Endometrial microvascular endothelial cells (primary cell): ENCODE measurements around the gene ITGB3BP. TPM values are rescaled to one million over a fixed set of nuclear protein-coding genes. Genes with fewer than 3 reads are reported as not detected.
"Not testable (repeated sequence)": the region's sequence is repeated elsewhere in the genome, so short reads cannot be mapped to it uniquely, and the experiment has no call there.

Experiments used
- in situ Hi-C: cut with HindIII; loops from 2 replicates; pipeline ENCODE4 v1.10.0; 2017; ENCODE audit warnings: low sequenced_read_pairs, low pct_unique_long_range_greater_than_20kb; ENCODE audit errors: inconsistent ontology term
- total RNA-seq: library from RNA; depleted of rRNA; stranded (reverse); fragments of >200 nt; gene quantifications from one replicate; pipeline ENCODE4 v1.2.3, GENCODE V29; 2015; ENCODE audit errors: inconsistent ontology term

The ITGB3BP gene
- total RNA-seq, 1 donor from 2014 or later = 28.8 TPM

GRCh38 chr1:63516629-63517028 lies 6.4 kb downstream of the ITGB3BP start:
- in situ Hi-C loops = no loop called here

- in situ Hi-C loops = no loop called here
Measured at GRCh38 chr1:63512584-63512983, 10.4 kb downstream of the ITGB3BP start.

GRCh38 chr1:63509718-63510117 lies 13.3 kb downstream of the ITGB3BP start:
- in situ Hi-C loops = no loop called here

- in situ Hi-C loops = no loop called here
Measured at GRCh38 chr1:63506782-63507181, 16.2 kb downstream of the ITGB3BP start.

GRCh38 chr1:63501256-63501655 lies 21.8 kb downstream of the ITGB3BP start:
- in situ Hi-C loops = no loop called here

- in situ Hi-C loops = no loop called here
Measured at GRCh38 chr1:63498106-63498505, 24.9 kb downstream of the ITGB3BP start.

GRCh38 chr1:63497577-63497976 lies 25.4 kb downstream of the ITGB3BP start:
- in situ Hi-C loops = no loop called here

GRCh38 chr1:63487336-63488065 lies 35.5 kb downstream of the ITGB3BP start:
- in situ Hi-C loops = no loop called here

GRCh38 chr1:63486629-63487028 lies 36.4 kb downstream of the ITGB3BP start:
- in situ Hi-C loops = no loop called here

GRCh38 chr1:63480057-63480456 lies 43.0 kb downstream of the ITGB3BP start:
- in situ Hi-C loops = no loop called here

GRCh38 chr1:63475761-63476160 lies 47.3 kb downstream of the ITGB3BP start:
- in situ Hi-C loops = no loop called here

- in situ Hi-C loops = not testable (repeated sequence)
Measured at GRCh38 chr1:63468683-63469082, 54.3 kb downstream of the ITGB3BP start.

GRCh38 chr1:63466759-63467158 lies 56.3 kb downstream of the ITGB3BP start:
- in situ Hi-C loops = no loop called here

- in situ Hi-C loops = no loop called here
Measured at GRCh38 chr1:63466181-63466580, 56.8 kb downstream of the ITGB3BP start.

GRCh38 chr1:63463248-63463647 lies 59.8 kb downstream of the ITGB3BP start:
- in situ Hi-C loops = no loop called here

- in situ Hi-C loops = no loop called here
Measured at GRCh38 chr1:63461661-63462230, 61.3 kb downstream of the ITGB3BP start.

GRCh38 chr1:63458750-63459149 lies 64.3 kb downstream of the ITGB3BP start:
- in situ Hi-C loops = no loop called here

- in situ Hi-C loops = no loop called here
Measured at GRCh38 chr1:63454269-63454668, 68.8 kb downstream of the ITGB3BP start.

GRCh38 chr1:63453232-63453631 lies 69.8 kb downstream of the ITGB3BP start:
- in situ Hi-C loops = no loop called here

GRCh38 chr1:63450416-63450815 lies 72.6 kb downstream of the ITGB3BP start:
- in situ Hi-C loops = no loop called here
